Naive thymus-derived CD4-positive, alpha-beta T cell (primary cell): Measurements from ENCODE around the gene PAIP1. TPM values are rescaled to one million over a fixed set of nuclear protein-coding genes. Genes with fewer than 3 reads are reported as not detected.
A peak's percentile ranks its signal among the peaks of the same experiment; 100 is the strongest.
"Not testable (repeated sequence)": the region's sequence is repeated elsewhere in the genome, so short reads cannot be mapped to it uniquely, and the experiment has no call there.

Experiments
- ATAC-seq: fragments of 150-1000 bp; cut with Tn5 transposase; 2 replicates; pipeline ENCODE4 v1.10.0; 2021; ENCODE audit warnings: mild to moderate bottlenecking, moderate library complexity
- CTCF ChIA-PET: fragments of 350-600 bp; sonication (Branson Sonifier 250); formaldehyde crosslinking; loops from one replicate; lab custom pipeline; 2021; ENCODE audit warnings: antibody characterized with exemption; lab: Charles Lee
- POLR2A ChIA-PET: fragments of 350-600 bp; sonication (Branson Sonifier 250); formaldehyde crosslinking; loops from one replicate; lab custom pipeline; 2021; ENCODE audit warnings: antibody characterized with exemption, inconsistent platforms; lab: Charles Lee
- DNase-seq, 9 donors: peaks; one replicate each; pipeline versions ENCODE4 v3.0.0 to v3.0.0-alpha.2; 2020 to 2022; ENCODE audit warnings: mixed read lengths in 1 of 9
- H3K27ac ChIP-seq: one replicate; pipeline ENCODE4 v1.7.0; 2013; ENCODE audit warnings: mild to moderate bottlenecking, low read depth, low read length, moderate library complexity
- H3K27me3 ChIP-seq, 2 donors: one replicate each; pipeline ENCODE4 v1.7.0; 2013; ENCODE audit warnings: low read length in 2 of 2, mild to moderate bottlenecking in 2 of 2, moderate library complexity in 2 of 2; ENCODE audit not compliant: control insufficient read depth in 2 of 2, insufficient read depth in 2 of 2
- H3K36me3 ChIP-seq, 3 experiments: 1 replicate in 2 of 3; 2 replicates in 1 of 3; pipeline ENCODE4 v1.7.0; 2013; ENCODE audit warnings: low read length in 3 of 3, mild to moderate bottlenecking in 3 of 3, moderate library complexity in 1 of 3; ENCODE audit not compliant: insufficient read depth in 3 of 3, control insufficient read depth in 2 of 3
- H3K4me1 ChIP-seq, 2 donors: one replicate each; pipeline ENCODE4 v1.7.0; 2013; ENCODE audit warnings: low read length in 2 of 2, mild to moderate bottlenecking in 2 of 2, moderate library complexity in 1 of 2; ENCODE audit not compliant: control insufficient read depth in 2 of 2, insufficient read depth in 2 of 2
- H3K4me3 ChIP-seq: 2 replicates; pipeline ENCODE4 v1.7.0; 2013; ENCODE audit warnings: mild to moderate bottlenecking, low read length
- H3K9me3 ChIP-seq, 3 experiments: 1 replicate in 2 of 3; 2 replicates in 1 of 3; pipeline ENCODE4 v1.7.0; 2013; ENCODE audit warnings: low read length in 3 of 3; ENCODE audit not compliant: control insufficient read depth in 2 of 3
- H3K27ac Mint-ChIP-seq, 9 donors: one replicate each; pipeline ENCODE4 v1.8.0; 2020 to 2022; ENCODE audit warnings: mixed read lengths in 9 of 9, mild to moderate bottlenecking in 8 of 9, moderate library complexity in 5 of 9, inconsistent platforms in 2 of 9
- H3K27me3 Mint-ChIP-seq, 5 donors: one replicate each; pipeline ENCODE4 v1.8.0; 2021 to 2022; ENCODE audit warnings: mixed read lengths in 5 of 5, mild to moderate bottlenecking in 1 of 5
- H3K36me3 Mint-ChIP-seq, 5 donors: one replicate each; pipeline ENCODE4 v1.8.0; 2020 to 2022; ENCODE audit warnings: mixed read lengths in 5 of 5, mild to moderate bottlenecking in 3 of 5, inconsistent platforms in 1 of 5
- H3K4me1 Mint-ChIP-seq, 7 donors: one replicate each; pipeline ENCODE4 v1.8.0; 2020 to 2022; ENCODE audit warnings: mixed read lengths in 7 of 7, mild to moderate bottlenecking in 3 of 7, inconsistent platforms in 1 of 7
- H3K4me3 Mint-ChIP-seq, 10 donors: one replicate each; pipeline ENCODE4 v1.8.0; 2020 to 2022; ENCODE audit warnings: mild to moderate bottlenecking in 10 of 10, mixed read lengths in 10 of 10, moderate library complexity in 6 of 10, inconsistent platforms in 2 of 10
- H3K9me3 Mint-ChIP-seq, 11 donors: one replicate each; pipeline ENCODE4 v1.8.0; 2020 to 2022; ENCODE audit warnings: mixed read lengths in 11 of 11, mild to moderate bottlenecking in 4 of 11, inconsistent platforms in 1 of 11, moderate library complexity in 1 of 11
- intact Hi-C, 2 donors: fragments of 100-400 bp; cut with micrococcal nuclease; formaldehyde crosslinking; loops; one replicate each; pipeline ENCODE4 v1.15.1; 2023
- polyA plus RNA-seq, 2 donors: library from polyadenylated mRNA; unstranded; fragments of 300-500 nt; fragmentation: Illumina TruSeq; gene quantifications; one replicate each; pipeline ENCODE4 v1.2.3, GENCODE V29; 2021
- total RNA-seq, 6 experiments: library from RNA in 5 of 6; stranded (reverse) in 5 of 6; gene quantifications; 1 replicate in 5 of 6; 2 replicates in 1 of 6; pipeline ENCODE4 v1.2.3 and lab custom pipeline; 2021 to 2026

The PAIP1 gene
- total and polyA plus RNA-seq, 7 experiments from 2014 or later, result 20.7 to 47.8 (median 39.2) TPM

- H3K27me3 Mint-ChIP-seq, DNase-seq, H3K36me3 ChIP-seq, H3K27ac ChIP-seq, H3K27me3 ChIP-seq, H3K4me3 Mint-ChIP-seq, H3K27ac Mint-ChIP-seq, intact Hi-C loops, ATAC-seq, H3K9me3 Mint-ChIP-seq, H3K9me3 ChIP-seq, H3K4me3 ChIP-seq, CTCF ChIA-PET, POLR2A ChIA-PET: not testable (repeated sequence)
- peaks cover 0 to 12% (median 10%) of the 10 kb centered on the region in 5 donors for H3K36me3 Mint-ChIP-seq
- H3K4me1 ChIP-seq, result peaks cover 8 to 14% of the 10 kb centered on the region in 2 donors
- peaks cover 17 to 33% (median 31%) of the 10 kb centered on the region in 7 donors for H3K4me1 Mint-ChIP-seq
Observed at GRCh38 chr5:43511062-43511461, 45.8 kb downstream of the PAIP1 start.

DNA sequence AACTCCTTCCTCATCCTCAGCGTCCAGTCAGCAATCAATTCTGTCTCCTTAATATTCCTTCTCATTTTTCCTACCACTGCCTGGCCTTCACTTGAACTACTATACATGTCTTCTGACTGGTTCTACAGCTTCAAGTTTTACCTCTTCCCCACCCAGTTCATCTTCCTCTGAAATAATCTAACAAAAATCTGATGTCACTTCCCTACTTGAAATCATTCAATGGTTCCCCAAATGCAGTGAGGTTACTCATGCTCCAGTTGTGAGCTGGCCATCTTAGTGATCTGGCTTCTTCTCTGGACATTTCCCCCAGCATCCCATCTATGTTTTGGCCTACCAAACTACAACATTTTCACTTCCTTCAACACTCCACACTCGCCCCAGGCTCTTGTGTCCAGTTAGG lies 58.3 kb downstream of the PAIP1 start:
- POLR2A ChIA-PET, result interaction anchor here (1.2 to 3.2 kb wide), 2 partner anchors 9 to 14 kb away, joined by 4 to 16 read pairs; partner anchors contain the start of gene TMEM267
- Mint-ChIP-seq H3K9me3 (no peaks in the 10 kb centered on the region), H3K27ac (peak overlapping the region in 1 of 9 donors; percentile 0), H3K4me1 (no peaks in the 10 kb centered on the region), H3K27me3 (no peaks in the 10 kb centered on the region), H3K4me3 (no peak overlapping the region), H3K36me3 (peaks cover 4 to 43% (median 22%) of the 10 kb centered on the region in 5 donors)
- intact Hi-C loops, result no loop called here
- no peaks in the 10 kb centered on the region for H3K36me3 ChIP-seq
- H3K4me3 ChIP-seq, result no peak overlapping the region
- no peaks in the 10 kb centered on the region for H3K4me1 ChIP-seq
- DNase-seq (no peak), ATAC-seq (peak; percentile 46)
- CTCF ChIA-PET, result interaction anchor here (1.5 kb wide), 1 partner anchor 15 kb away, joined by 5 read pairs; the partner anchor contains the start of gene TMEM267
- no peaks in the 10 kb centered on the region for H3K9me3 ChIP-seq
- no peaks in the 10 kb centered on the region for H3K27me3 ChIP-seq
- H3K27ac ChIP-seq, result no peak overlapping the region

DNA sequence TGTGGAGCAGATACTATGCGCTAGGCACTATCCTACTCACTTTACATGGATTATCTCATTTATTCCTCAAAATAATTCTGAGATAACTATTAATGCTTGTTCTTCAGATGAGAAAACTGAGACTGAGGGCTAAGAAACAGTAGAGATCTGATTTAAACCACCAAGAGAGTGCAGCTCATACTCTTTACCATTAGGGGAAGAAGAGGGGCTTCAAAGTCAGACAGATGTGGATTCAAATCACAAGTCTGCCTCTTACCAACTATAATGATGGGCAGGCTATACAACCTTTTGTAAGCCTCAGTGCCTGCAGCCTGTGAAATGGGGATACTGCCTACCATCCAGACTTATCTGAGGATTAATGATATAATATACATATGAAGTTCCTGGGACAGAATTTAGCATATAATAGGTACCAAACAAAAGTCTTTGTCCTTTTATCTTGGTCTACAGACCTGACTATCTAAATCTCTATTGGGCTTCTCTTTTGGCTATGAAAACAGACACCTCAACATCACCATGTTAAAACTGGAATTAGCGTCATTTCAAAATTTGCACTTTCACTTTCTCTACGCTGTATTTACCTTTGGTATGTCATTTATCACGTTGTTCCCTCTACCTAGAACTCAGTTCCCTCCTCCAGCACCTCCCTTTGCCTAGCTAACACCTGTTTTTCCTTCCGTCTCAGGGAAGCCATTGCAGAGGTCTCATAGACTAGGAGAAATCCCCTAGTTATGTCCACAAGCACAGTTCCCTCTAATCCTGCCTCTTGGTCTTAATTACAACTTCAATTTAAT lies 59.4 kb downstream of the PAIP1 start:
- POLR2A ChIA-PET, result interaction anchor here (1.2 to 1.3 kb wide), 2 partner anchors 8 to 13 kb away, joined by 4 read pairs; no protein-coding TSS in a partner anchor
- H3K36me3 Mint-ChIP-seq, result peaks cover 4 to 35% (median 21%) of the 10 kb centered on the region in 5 donors
- H3K4me3 Mint-ChIP-seq, result no peak overlapping the region
- intact Hi-C loops, result no loop called here
- no peaks in the 10 kb centered on the region for H3K27me3 Mint-ChIP-seq
- H3K27ac Mint-ChIP-seq, result no peak overlapping the region
- H3K27ac ChIP-seq, result no peak overlapping the region
- no peaks in the 10 kb centered on the region for H3K9me3 Mint-ChIP-seq
- ATAC-seq, result no peak
- no peaks in the 10 kb centered on the region for H3K9me3 ChIP-seq
- no peaks in the 10 kb centered on the region for H3K4me1 Mint-ChIP-seq
- H3K36me3 ChIP-seq, result no peaks in the 10 kb centered on the region
- CTCF ChIA-PET, result interaction anchor here (1.5 kb wide), 1 partner anchor 13 kb away, joined by 5 read pairs; the partner anchor contains the start of gene TMEM267
- no peaks in the 10 kb centered on the region for H3K27me3 ChIP-seq
- H3K4me3 ChIP-seq, result no peak overlapping the region
- no peaks in the 10 kb centered on the region for H3K4me1 ChIP-seq
- DNase-seq, result no peak

- Mint-ChIP-seq H3K27ac (no peak overlapping the region), H3K9me3 (no peaks in the 10 kb centered on the region), H3K4me3 (no peak overlapping the region), H3K36me3 (peaks cover 0 to 16% (median 6%) of the 10 kb centered on the region in 5 donors), H3K4me1 (peaks cover 0 to 16% (median 13%) of the 10 kb centered on the region in 7 donors), H3K27me3 (no peaks in the 10 kb centered on the region)
- DNase-seq (no peak), ATAC-seq (no peak)
- Histone ChIP-seq H3K4me3 (no peak overlapping the region), H3K9me3 (no peaks in the 10 kb centered on the region), H3K27ac (no peak overlapping the region), H3K36me3 (no peaks in the 10 kb centered on the region), H3K27me3 (no peaks in the 10 kb centered on the region), H3K4me1 (no peaks in the 10 kb centered on the region)
- intact Hi-C loops, result no loop called here
- POLR2A ChIA-PET, result interaction anchor here (0.6 to 0.7 kb wide), 2 partner anchors 18 to 66 kb away, joined by 3 read pairs; no protein-coding TSS in a partner anchor
- CTCF ChIA-PET, result no interaction called here
Observed at GRCh38 chr5:43491326-43491725, 65.6 kb downstream of the PAIP1 start.

DNA sequence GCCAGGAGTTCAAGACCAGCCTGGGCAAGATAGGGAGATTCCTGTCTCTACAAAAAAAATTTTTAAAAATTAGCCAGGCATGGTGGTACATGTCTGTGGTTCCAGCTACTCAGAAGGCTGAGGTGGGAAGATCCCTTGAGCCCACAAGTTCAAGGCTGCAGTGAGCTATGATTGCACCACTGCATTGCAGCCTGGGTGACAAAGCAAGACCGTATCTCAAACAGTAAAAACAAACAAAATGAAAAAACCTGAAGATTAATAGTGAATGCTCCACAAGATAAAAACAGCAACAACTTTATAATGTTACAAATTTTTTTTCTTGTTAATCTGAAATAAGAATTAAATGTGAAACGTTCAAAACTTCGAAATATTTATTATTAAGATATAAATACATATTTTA lies 70.5 kb downstream of the PAIP1 start:
- Histone ChIP-seq H3K4me1 (peaks cover 20 to 28% of the 10 kb centered on the region in 2 donors), H3K27me3 (no peaks in the 10 kb centered on the region), H3K4me3 (no peak overlapping the region), H3K36me3 (no peaks in the 10 kb centered on the region), H3K27ac (peak overlapping the region; percentile 92), H3K9me3 (no peaks in the 10 kb centered on the region)
- ATAC-seq (no peak), DNase-seq (no peak)
- Mint-ChIP-seq H3K4me1 (peaks cover 23 to 56% (median 51%) of the 10 kb centered on the region in 7 donors), H3K9me3 (peaks cover 0 to 2% (median 0%) of the 10 kb centered on the region in 11 donors), H3K27me3 (no peaks in the 10 kb centered on the region), H3K27ac (peak overlapping the region; percentile 97 to 100 (median 100)), H3K4me3 (peak overlapping the region in 4 of 10 donors; percentile 10 to 95 (median 62)), H3K36me3 (peaks cover 0 to 9% (median 3%) of the 10 kb centered on the region in 5 donors)
- ChIA-PET CTCF (interaction anchor here (0.7 kb wide), 1 partner anchor 29 kb away, joined by 3 read pairs; no protein-coding TSS in a partner anchor), POLR2A (interaction anchor here (0.8 to 4.4 kb wide), 12 partner anchors 20 to 492 kb away, joined by 3 to 93 read pairs (median 64); partner anchors contain the start of genes C5orf34, NNT and ZNF131)
- intact Hi-C loops, result loop anchor here (10.0 kb wide), 3 partner anchors 292 to 1562 kb away; partner anchors contain the start of genes FBXO4 (in 1 of the 2) and NIM1K (in 1 of the 2)

DNA sequence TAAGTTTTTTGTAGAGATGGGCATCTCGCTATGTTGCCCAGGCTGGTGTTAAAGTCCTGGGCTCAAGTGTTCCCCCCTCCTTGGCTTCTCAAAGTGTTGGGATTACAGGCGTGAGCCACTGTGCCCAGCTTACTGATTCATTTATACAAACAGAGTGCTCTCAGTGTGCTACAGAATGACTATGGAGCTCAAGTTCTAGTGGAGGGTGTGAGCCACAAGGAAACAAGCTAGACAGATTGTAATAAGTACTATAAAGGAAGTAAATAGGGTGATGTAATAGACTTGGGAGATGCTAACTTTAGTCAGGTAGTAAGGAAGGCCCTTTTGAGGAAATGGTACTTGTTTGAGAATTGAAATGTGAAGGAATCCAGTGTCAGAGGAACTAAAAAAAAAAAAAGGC lies 71.5 kb downstream of the PAIP1 start:
- DNase-seq (peak in 7 of 9 donors; percentile 2 to 31 (median 22)), ATAC-seq (no peak)
- Histone ChIP-seq H3K4me3 (no peak overlapping the region), H3K4me1 (peaks cover 20 to 28% of the 10 kb centered on the region in 2 donors), H3K27ac (peak overlapping the region; percentile 92), H3K36me3 (no peaks in the 10 kb centered on the region), H3K9me3 (no peaks in the 10 kb centered on the region), H3K27me3 (no peaks in the 10 kb centered on the region)
- Mint-ChIP-seq H3K4me1 (peaks cover 23 to 60% (median 52%) of the 10 kb centered on the region in 7 donors), H3K27ac (peak overlapping the region; percentile 97 to 100 (median 100)), H3K4me3 (peak overlapping the region; percentile 23 to 95 (median 61)), H3K36me3 (peaks cover 0 to 11% (median 3%) of the 10 kb centered on the region in 5 donors), H3K9me3 (peaks cover 0 to 2% (median 0%) of the 10 kb centered on the region in 11 donors), H3K27me3 (no peaks in the 10 kb centered on the region)
- ChIA-PET CTCF (interaction anchor here (0.6 to 0.7 kb wide), 2 partner anchors 30 to 125 kb away, joined by 3 to 5 read pairs; no protein-coding TSS in a partner anchor), POLR2A (interaction anchor here (0.7 to 4.4 kb wide), 21 partner anchors 14 to 535 kb away, joined by 3 to 93 read pairs (median 47); partner anchors contain the start of genes C5orf34, HMGCS1, NNT and ZNF131)
- intact Hi-C loops, result loop anchor here (2.0 to 10.0 kb wide), 6 partner anchors 97 to 1561 kb away; partner anchors contain the start of genes FBXO4 (in 1 of the 2), MRPS30 (in 1 of the 2) and NIM1K (in 1 of the 2)
